Erythroblast (primary cell): ENCODE data around the gene ADAMTS2.

Experiments used
- GATA1 ChIP-seq: IDR thresholded peaks from 2 replicates; pipeline ENCODE4 v1.6.1; 2011; ENCODE audit warnings: low read depth, mild to moderate bottlenecking, control low read depth, low read length, moderate library complexity
- POLR2A ChIP-seq: IDR thresholded peaks from 2 replicates; pipeline ENCODE4 v1.6.1; 2011; ENCODE audit warnings: mild to moderate bottlenecking, low read length

GRCh38 chr5:179339996-179340395 lies 5.3 kb downstream of the ADAMTS2 start:
- no peak for TF ChIP-seq POLR2A
- TF ChIP-seq GATA1, result no peak
